Osteocyte (in vitro differentiated cells): ENCODE data around the gene ADCY3. TPM values are rescaled to one million over a fixed set of nuclear protein-coding genes. Genes with fewer than 3 reads are reported as not detected.

Experiments used
- DNase-seq: peaks from one replicate; pipeline ENCODE4 v3.0.0; 2021; ENCODE audit warnings: mixed read lengths; ENCODE audit not compliant: unreplicated experiment; ENCODE audit errors: extremely low spot score
- H3K27ac Mint-ChIP-seq: one replicate; pipeline ENCODE4 v1.8.0; 2021; ENCODE audit warnings: mild to moderate bottlenecking, mixed read lengths; ENCODE audit not compliant: unreplicated experiment
- H3K27me3 Mint-ChIP-seq: one replicate; pipeline ENCODE4 v1.8.0; 2021; ENCODE audit warnings: mixed read lengths; ENCODE audit not compliant: unreplicated experiment
- H3K36me3 Mint-ChIP-seq: one replicate; pipeline ENCODE4 v1.8.0; 2021; ENCODE audit warnings: mixed read lengths; ENCODE audit not compliant: unreplicated experiment
- H3K4me1 Mint-ChIP-seq: one replicate; pipeline ENCODE4 v1.8.0; 2021; ENCODE audit warnings: mixed read lengths; ENCODE audit not compliant: unreplicated experiment
- H3K4me3 Mint-ChIP-seq: one replicate; pipeline ENCODE4 v1.8.0; 2021; ENCODE audit warnings: mild to moderate bottlenecking, moderate library complexity, mixed read lengths; ENCODE audit not compliant: unreplicated experiment
- H3K9me3 Mint-ChIP-seq: one replicate; pipeline ENCODE4 v1.8.0; 2021; ENCODE audit warnings: mixed read lengths; ENCODE audit not compliant: unreplicated experiment
- total RNA-seq: library from RNA; stranded (reverse); gene quantifications from 2 replicates; pipeline ENCODE4 v1.2.1, GENCODE V29; 2021
- TF ChIP-seq, protein P1 (sequence below): fragments of 200-600 bp; sonication (generic); IDR thresholded peaks from 2 replicates; pipeline ENCODE4 v1.5.0; 2021; ENCODE audit warnings: antibody characterized with exemption, mild to moderate bottlenecking, moderate library complexity

Gene ADCY3
- total RNA-seq, 1 donor from 2014 or later: 99.9 TPM

DNA sequence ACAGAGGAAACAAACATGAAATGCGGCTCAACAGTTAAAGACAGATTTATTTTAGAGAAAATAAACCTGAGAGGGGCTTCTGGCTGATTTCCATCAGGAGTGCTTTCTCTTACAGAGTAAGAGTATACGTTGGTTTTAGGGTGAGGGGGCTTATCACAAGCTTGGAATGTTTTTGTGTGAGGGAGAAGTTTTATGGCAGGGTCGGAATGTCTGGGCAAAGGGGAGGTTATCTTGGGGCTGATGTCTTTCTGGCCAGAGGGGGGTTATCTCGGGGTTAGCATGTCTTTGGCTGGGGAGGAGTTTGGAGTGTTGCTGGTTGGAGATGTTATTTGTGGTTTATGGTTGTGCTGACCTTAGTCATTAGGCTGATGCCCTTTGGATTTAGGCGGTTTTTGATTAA lies 149.0 kb downstream of the ADCY3 start:
- Mint-ChIP-seq H3K27ac (no peak overlapping the region), H3K9me3 (no peaks in the 10 kb centered on the region), H3K4me3 (no peak overlapping the region), H3K36me3 (peaks cover 25% of the 10 kb centered on the region), H3K27me3 (no peaks in the 10 kb centered on the region), H3K4me1 (peaks cover 5% of the 10 kb centered on the region)
- no peak for DNase-seq
- TF ChIP-seq, protein P1, sequence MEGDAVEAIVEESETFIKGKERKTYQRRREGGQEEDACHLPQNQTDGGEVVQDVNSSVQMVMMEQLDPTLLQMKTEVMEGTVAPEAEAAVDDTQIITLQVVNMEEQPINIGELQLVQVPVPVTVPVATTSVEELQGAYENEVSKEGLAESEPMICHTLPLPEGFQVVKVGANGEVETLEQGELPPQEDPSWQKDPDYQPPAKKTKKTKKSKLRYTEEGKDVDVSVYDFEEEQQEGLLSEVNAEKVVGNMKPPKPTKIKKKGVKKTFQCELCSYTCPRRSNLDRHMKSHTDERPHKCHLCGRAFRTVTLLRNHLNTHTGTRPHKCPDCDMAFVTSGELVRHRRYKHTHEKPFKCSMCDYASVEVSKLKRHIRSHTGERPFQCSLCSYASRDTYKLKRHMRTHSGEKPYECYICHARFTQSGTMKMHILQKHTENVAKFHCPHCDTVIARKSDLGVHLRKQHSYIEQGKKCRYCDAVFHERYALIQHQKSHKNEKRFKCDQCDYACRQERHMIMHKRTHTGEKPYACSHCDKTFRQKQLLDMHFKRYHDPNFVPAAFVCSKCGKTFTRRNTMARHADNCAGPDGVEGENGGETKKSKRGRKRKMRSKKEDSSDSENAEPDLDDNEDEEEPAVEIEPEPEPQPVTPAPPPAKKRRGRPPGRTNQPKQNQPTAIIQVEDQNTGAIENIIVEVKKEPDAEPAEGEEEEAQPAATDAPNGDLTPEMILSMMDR: no peak

Other genes with a start within 250 kb of the ADCY3 start
- 26.8 and 31.1 TPM in 2 replicates for gene PTRHD1, start 126.8 kb downstream of the ADCY3 start, total RNA-seq
- 12.7 and 12.8 TPM in 2 replicates for gene CENPO, start 126.8 kb downstream of the ADCY3 start, total RNA-seq
- 7.0 and 7.3 TPM in 2 replicates for gene DNAJC27, start 51.7 kb upstream of the ADCY3 start, total RNA-seq
- gene EFR3B, start 121.8 kb upstream of the ADCY3 start, total RNA-seq: 1.0 and 1.3 TPM in 2 replicates
- gene POMC, start 248.3 kb upstream of the ADCY3 start, total RNA-seq: not detected in 2 replicates